ENCODE data around the gene HNF1A.

- peak; percentile 69 for TF ChIP-seq CTCF (IDR thresholded peaks at IDR 0.05; ENCODE audit: low read depth, low read length, missing input control)
- peak; percentile 26 to 53 for TF ChIP-seq HNF4A (conservative IDR thresholded peaks at IDR 0.05)
- no peak for TF ChIP-seq TAF1 (conservative IDR thresholded peaks at IDR 0.05)
- TF ChIP-seq EGR1 (IDR thresholded peaks at IDR 0.05; ENCODE audit: low read depth in 2 of 2): no peak
- TF ChIP-seq RXRA (IDR thresholded peaks at IDR 0.05): no peak
- TF ChIP-seq YY1 (IDR thresholded peaks at IDR 0.05): peak; percentile 21
- peak; percentile 79 to 84 for TF ChIP-seq RAD21 (IDR thresholded peaks at IDR 0.05)
- TF ChIP-seq MAX (IDR thresholded peaks at IDR 0.05): no peak
These were observed 6.8 kb upstream of the HNF1A start for GRCh38 chr12:120971299-120972180.
